HG03457 (cell line): ENCODE data around the gene C1orf198.

Experiments
- ATAC-seq: cut with Tn5 transposase; IDR thresholded peaks from one replicate; pipeline ENCODE4 v1.9.1; 2021; ENCODE audit warnings: moderate number of reproducible peaks; ENCODE audit not compliant: unreplicated experiment

Gene C1orf198

GRCh38 chr1:230814949-230815692, 53.2 kb downstream of the C1orf198 start:
- ATAC-seq: no peak

GRCh38 chr1:230812568-230812967, 55.8 kb downstream of the C1orf198 start:
- no peak for ATAC-seq

- no peak for ATAC-seq
These were observed 58.9 kb downstream of the C1orf198 start for GRCh38 chr1:230809256-230809990.

GRCh38 chr1:230808281-230808872, 59.9 kb downstream of the C1orf198 start:
- ATAC-seq: no peak

- ATAC-seq: no peak
These were observed 60.6 kb downstream of the C1orf198 start for GRCh38 chr1:230807561-230808280.

GRCh38 chr1:230807029-230807428, 61.3 kb downstream of the C1orf198 start:
- ATAC-seq: no peak

GRCh38 chr1:230806552-230806951, 61.8 kb downstream of the C1orf198 start:
- ATAC-seq: no peak

GRCh38 chr1:230804396-230804795, 63.9 kb downstream of the C1orf198 start:
- ATAC-seq: no peak

- ATAC-seq: no peak
These were observed 67.2 kb downstream of the C1orf198 start for GRCh38 chr1:230800891-230801840.

GRCh38 chr1:230798491-230798890, 69.8 kb downstream of the C1orf198 start:
- no peak for ATAC-seq

- no peak for ATAC-seq
These were observed 70.4 kb downstream of the C1orf198 start for GRCh38 chr1:230797942-230798365.

- no peak for ATAC-seq
These were observed 70.9 kb downstream of the C1orf198 start for GRCh38 chr1:230797376-230797920.

GRCh38 chr1:230796626-230797025, 71.7 kb downstream of the C1orf198 start:
- ATAC-seq: no peak

- no peak for ATAC-seq
These were observed 73.3 kb downstream of the C1orf198 start for GRCh38 chr1:230794871-230795605.

GRCh38 chr1:230794431-230794830, 73.9 kb downstream of the C1orf198 start:
- no peak for ATAC-seq

GRCh38 chr1:230793463-230793745, 74.9 kb downstream of the C1orf198 start:
- ATAC-seq: no peak

- no peak for ATAC-seq
These were observed 75.4 kb downstream of the C1orf198 start for GRCh38 chr1:230792691-230793462.

GRCh38 chr1:230791986-230792564, 76.2 kb downstream of the C1orf198 start:
- no peak for ATAC-seq
